GM12875 (cell line): ENCODE results near the gene PRKN.

Experiments
- H3K4me3 ChIP-seq: one replicate; pipeline ENCODE4 v1.5.1; 2011; ENCODE audit warnings: low read depth, low read length, control low read depth
- CTCF ChIP-seq: IDR thresholded peaks from 2 replicates; pipeline ENCODE4 v1.5.1; 2011; ENCODE audit warnings: low read depth, mild to moderate bottlenecking, control low read depth, inconsistent platforms, low read length, moderate library complexity, borderline replicate concordance; ENCODE audit not compliant: insufficient read depth

Gene PRKN

GRCh38 chr6:161354956-161355355, 1372.6 kb downstream of the PRKN start:
- no peak overlapping the region for H3K4me3 ChIP-seq
- TF ChIP-seq CTCF: no peak

GRCh38 chr6:161354276-161354840, 1373.2 kb downstream of the PRKN start:
- no peak overlapping the region for H3K4me3 ChIP-seq
- TF ChIP-seq CTCF: no peak

GRCh38 chr6:161353208-161353613, 1374.4 kb downstream of the PRKN start:
- no peak for TF ChIP-seq CTCF
- H3K4me3 ChIP-seq: no peak overlapping the region

- no peak overlapping the region for H3K4me3 ChIP-seq
- no peak for TF ChIP-seq CTCF
Observed at GRCh38 chr6:161351858-161352257, 1375.7 kb downstream of the PRKN start.

- no peak overlapping the region for H3K4me3 ChIP-seq
- TF ChIP-seq CTCF: no peak
Observed at GRCh38 chr6:161349886-161350285, 1377.7 kb downstream of the PRKN start.

- H3K4me3 ChIP-seq: no peak overlapping the region
- TF ChIP-seq CTCF: no peak
Observed at GRCh38 chr6:161348628-161348994, 1379.0 kb downstream of the PRKN start.

- no peak overlapping the region for H3K4me3 ChIP-seq
- no peak for TF ChIP-seq CTCF
Observed at GRCh38 chr6:161347988-161348627, 1379.5 kb downstream of the PRKN start.
